VCaP (cell line): Measurements from ENCODE around the gene SERPINA5.
"Not testable (repeated sequence)": the region's sequence is repeated elsewhere in the genome, so short reads cannot be mapped to it uniquely, and the experiment has no call there.

Experiments used
- H3K27ac ChIP-seq: fragments of 450-650 bp; 2 replicates; pipeline ENCODE4 v1.5.1; 2017
- CTCF ChIP-seq: fragments of 450-650 bp; conservative IDR thresholded peaks from 2 replicates; pipeline ENCODE4 v1.5.1; 2017; ENCODE audit warnings: mild to moderate bottlenecking, moderate library complexity

Gene SERPINA5

GRCh38 chr14:94602722-94603121 lies 21.5 kb downstream of the SERPINA5 start:
- TF ChIP-seq CTCF = no peak
- H3K27ac ChIP-seq = no peak overlapping the region

- TF ChIP-seq CTCF = no peak
- no peak overlapping the region for H3K27ac ChIP-seq
Measured at GRCh38 chr14:94605361-94605760, 24.1 kb downstream of the SERPINA5 start.

GRCh38 chr14:94608966-94609365 lies 27.7 kb downstream of the SERPINA5 start:
- not testable (repeated sequence) for H3K27ac ChIP-seq

- TF ChIP-seq CTCF = no peak
- no peak overlapping the region for H3K27ac ChIP-seq
Measured at GRCh38 chr14:94611179-94611578, 30.0 kb downstream of the SERPINA5 start.

GRCh38 chr14:94612174-94612573 lies 30.9 kb downstream of the SERPINA5 start, which contains the start of gene SERPINA3:
Gene SERPINA3 (plus strand): TSS chr14:94612391. CDS start chr14:94614442, 2,051 bp downstream.
- no peak for TF ChIP-seq CTCF
- no peak within 1 kb of the TSS for H3K27ac ChIP-seq

- no peak for TF ChIP-seq CTCF
- no peak overlapping the region for H3K27ac ChIP-seq
Measured at GRCh38 chr14:94612580-94613554, 31.6 kb downstream of the SERPINA5 start.

GRCh38 chr14:94613720-94614644 lies 32.8 kb downstream of the SERPINA5 start:
- H3K27ac ChIP-seq = no peak overlapping the region
- no peak for TF ChIP-seq CTCF
